Right lobe of liver (tissue), 6 donors: ENCODE results near the gene PRR15. TPM values are rescaled to one million over a fixed set of nuclear protein-coding genes. Genes with fewer than 3 reads are reported as not detected.

ENCODE experiments used
- ATAC-seq, 4 donors: fragments of 200-7000 bp; cut with Tn5 transposase; one replicate each; pipeline ENCODE4 v1.9.1; 2020; ENCODE audit warnings: mild to moderate bottlenecking in 4 of 4, moderate library complexity in 4 of 4
- DNase-seq, 3 donors: peaks; one replicate each; pipeline ENCODE4 v3.0.0-alpha.2; 2020
- H3K27ac ChIP-seq, 3 donors: fragments of 200-600 bp; one replicate each; pipeline ENCODE4 v1.8.0; 2022
- H3K27me3 ChIP-seq, 2 donors: fragments of 200-600 bp; one replicate each; pipeline ENCODE4 v1.8.0; 2022
- H3K36me3 ChIP-seq, 4 donors: fragments of 200-600 bp; sonication (generic) in 1 of 4; one replicate each; pipeline versions ENCODE4 v1.5.1 to v1.8.0; 2017 to 2022; ENCODE audit warnings: control low read depth in 1 of 4
- H3K4me1 ChIP-seq, 4 donors: fragments of 200-600 bp; sonication (generic) in 1 of 4; one replicate each; pipeline versions ENCODE4 v1.5.1 to v1.8.0; 2017 to 2022; ENCODE audit warnings: control low read depth in 1 of 4
- H3K4me3 ChIP-seq, 3 donors: fragments of 200-600 bp; one replicate each; pipeline ENCODE4 v1.8.0; 2022
- H3K9me3 ChIP-seq, 4 donors: fragments of 200-600 bp; sonication (generic) in 1 of 4; one replicate each; pipeline versions ENCODE4 v1.5.1 to v1.8.0; 2017 to 2022; ENCODE audit warnings: control low read depth in 1 of 4
- CTCF ChIP-seq, 4 donors: fragments of 200-600 bp in 3 of 4; fragments of 450-650 bp in 1 of 4; IDR thresholded peaks; one replicate each; pipeline versions ENCODE4 v1.5.1 to v1.8.0; 2016 to 2022; ENCODE audit warnings: antibody characterized with exemption in 4 of 4, mild to moderate bottlenecking in 2 of 4
- POLR2A ChIP-seq: fragments of 450-650 bp; IDR thresholded peaks from one replicate; pipeline ENCODE4 v1.6.1; 2017; ENCODE audit warnings: antibody characterized with exemption, mild to moderate bottlenecking
- WGBS: methylation state at CpG from one replicate; pipeline ENCODE4 v1.1.6; 2018; ENCODE audit warnings: low coverage, low lambda C conversion rate; ENCODE audit not compliant: insufficient coverage; ENCODE audit errors: missing lambda C conversion rate; 5-methylcytosine and 5-hydroxymethylcytosine counted together
- intact Hi-C, 2 donors: fragments of 100-400 bp; cut with DNase I; formaldehyde crosslinking; loops; one replicate each; pipeline versions ENCODE4 v1.11.2 to v1.14.1; 2022
- total RNA-seq, 6 experiments: library from RNA; depleted of rRNA in 2 of 6; stranded (reverse); fragments of >200 nt in 2 of 6; fragmentation: NEBNext Ultra II Directional in 3 of 6; extraction: Animal tissue kit (Norgen Biotek cat#: 25700) in 3 of 6; gene quantifications; one replicate each; pipeline versions ENCODE4 v1.1.0 to v1.2.4, GENCODE V29; 2016 to 2023
- donor health status: DM: no; HTN: yes; CAD: no.
- donor health status: DM: no; HTN: no; CAD: no.
- donor health status: DM: no; HTN: no; CAD: no.
- donor health status: DM: no; HTN: yes; CAD: no.
- donor health status: DM: no; HTN: yes; CAD: no.

Gene PRR15
- total RNA-seq, 6 experiments from 2014 or later: 0.18 to 1.3 (median 0.42) TPM; not detected in 3

- Histone ChIP-seq H3K36me3 (no peaks in the 10 kb centered on the region), H3K27me3 (no peaks in the 10 kb centered on the region), H3K27ac (no peak overlapping the region), H3K9me3 (no peaks in the 10 kb centered on the region), H3K4me1 (peaks cover 0 to 5% (median 0%) of the 10 kb centered on the region in 4 donors), H3K4me3 (no peak overlapping the region)
- ATAC-seq (no peak), DNase-seq (no peak)
- TF ChIP-seq POLR2A: no peak
- TF ChIP-seq CTCF (IDR thresholded peaks at IDR 0.05): no peak
- intact Hi-C loops: no loop called here
- 74% methylated on average over 4 of the region's 4 CpGs for WGBS
Observed at GRCh38 chr7:29607259-29607658, 43.6 kb downstream of the PRR15 start.

- ATAC-seq (no peak), DNase-seq (no peak)
- peaks cover 0 to 5% (median 0%) of the 10 kb centered on the region in 4 donors for H3K4me1 ChIP-seq
- intact Hi-C loops: no loop called here
- no peak overlapping the region for H3K27ac ChIP-seq
- H3K27me3 ChIP-seq: no peaks in the 10 kb centered on the region
- TF ChIP-seq POLR2A (no peak), CTCF (IDR thresholded peaks at IDR 0.05) (no peak)
- no peaks in the 10 kb centered on the region for H3K36me3 ChIP-seq
- no peaks in the 10 kb centered on the region for H3K9me3 ChIP-seq
- 74% methylated on average over 4 of the region's 4 CpGs for WGBS
- no peak overlapping the region for H3K4me3 ChIP-seq
Observed at GRCh38 chr7:29607889-29608288, 44.3 kb downstream of the PRR15 start.

- DNase-seq: no peak
- H3K36me3 ChIP-seq: no peaks in the 10 kb centered on the region
- WGBS: 37% methylated on average over 12 of the region's 15 CpGs
Observed at GRCh38 chr7:29609162-29610037, 45.8 kb downstream of the PRR15 start.

GRCh38 chr7:29610086-29610485 lies 46.5 kb downstream of the PRR15 start:
- Histone ChIP-seq H3K36me3 (no peaks in the 10 kb centered on the region), H3K27ac (no peak overlapping the region), H3K4me1 (peaks cover 0 to 5% (median 0%) of the 10 kb centered on the region in 4 donors), H3K27me3 (no peaks in the 10 kb centered on the region), H3K9me3 (no peaks in the 10 kb centered on the region), H3K4me3 (no peak overlapping the region)
- no peak for ATAC-seq
- TF ChIP-seq CTCF (IDR thresholded peaks at IDR 0.05): no peak
- TF ChIP-seq POLR2A: no peak
- 47% methylated on average over 2 of the region's 2 CpGs for WGBS
- intact Hi-C loops: no loop called here
- no peak for DNase-seq

More at GRCh38 chr7:29609162-29610037, 45.8 kb downstream of the PRR15 start:
- peak; percentile 55 to 86 (median 84) for ATAC-seq
- TF ChIP-seq CTCF (IDR thresholded peaks at IDR 0.05) (peak; percentile 43 to 73 (median 60)), POLR2A (no peak)
- no peak overlapping the region for H3K27ac ChIP-seq
- no peak overlapping the region for H3K4me3 ChIP-seq
- no peaks in the 10 kb centered on the region for H3K9me3 ChIP-seq
- intact Hi-C loops: no loop called here
- H3K27me3 ChIP-seq: no peaks in the 10 kb centered on the region
- H3K4me1 ChIP-seq: peaks cover 0 to 5% (median 0%) of the 10 kb centered on the region in 4 donors
